Duodenal mucosa (tissue), 2 donors: ENCODE results near the gene CNR2.
A peak's percentile ranks its signal among the peaks of the same experiment; 100 is the strongest.
"Not testable (repeated sequence)": the region's sequence is repeated elsewhere in the genome, so short reads cannot be mapped to it uniquely, and the experiment has no call there.

Source experiments
- H3K27ac ChIP-seq: one replicate; pipeline ENCODE4 v1.7.0; 2013; ENCODE audit warnings: low read depth, low read length
- H3K27me3 ChIP-seq, 2 donors: one replicate each; pipeline ENCODE4 v1.7.0; 2013; ENCODE audit warnings: low read length in 2 of 2, control low read depth in 1 of 2; ENCODE audit not compliant: insufficient read depth in 2 of 2, control insufficient read depth in 1 of 2
- H3K36me3 ChIP-seq, 2 donors: one replicate each; pipeline ENCODE4 v1.7.0; 2013; ENCODE audit warnings: low read length in 2 of 2, control low read depth in 1 of 2; ENCODE audit not compliant: insufficient read depth in 2 of 2, control insufficient read depth in 1 of 2
- H3K4me1 ChIP-seq, 2 donors: one replicate each; pipeline ENCODE4 v1.7.0; 2013; ENCODE audit warnings: low read length in 2 of 2, control low read depth in 1 of 2; ENCODE audit not compliant: insufficient read depth in 2 of 2, control insufficient read depth in 1 of 2
- H3K4me3 ChIP-seq, 2 donors: one replicate each; pipeline ENCODE4 v1.7.0; 2013; ENCODE audit warnings: low read length in 2 of 2, low read depth in 1 of 2
- H3K9ac ChIP-seq, 2 donors: one replicate each; pipeline ENCODE4 v1.7.0; 2013; ENCODE audit warnings: low read length in 2 of 2, low read depth in 1 of 2
- H3K9me3 ChIP-seq, 2 donors: one replicate each; pipeline ENCODE4 v1.7.0; 2013; ENCODE audit warnings: low read length in 2 of 2, control low read depth in 1 of 2; ENCODE audit not compliant: control insufficient read depth in 1 of 2

Gene CNR2

DNA sequence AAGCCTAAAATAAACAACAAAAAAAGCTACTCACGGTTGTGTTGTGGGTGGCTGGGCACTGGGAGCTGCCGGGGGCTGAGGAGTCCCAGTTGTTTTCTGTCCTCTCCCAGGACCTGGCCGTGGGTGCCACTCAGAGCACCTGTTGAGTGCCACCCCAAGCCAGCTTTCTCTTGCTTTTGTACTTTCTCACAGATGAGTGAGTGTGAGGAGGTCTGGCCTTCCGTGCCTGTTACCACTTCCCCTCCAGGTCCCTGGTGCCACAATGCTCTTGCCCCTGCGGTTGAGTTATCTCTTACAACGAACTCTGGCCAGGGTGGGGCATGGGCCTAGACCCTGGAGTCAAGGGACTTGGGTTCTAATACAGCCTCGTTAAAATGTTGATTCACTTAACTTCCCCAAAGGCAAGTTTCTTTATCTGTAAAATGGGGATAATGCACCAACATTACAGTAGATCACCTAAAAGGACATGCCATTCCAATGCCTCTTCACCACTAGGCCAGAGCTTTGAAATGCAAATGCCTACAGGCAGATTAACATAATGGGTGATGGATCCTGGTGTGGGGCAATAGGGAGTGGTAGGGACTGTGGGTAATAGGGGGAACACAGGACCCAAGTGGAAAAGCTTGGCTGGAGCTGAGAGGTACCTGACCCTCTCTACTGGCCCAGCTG lies at the start of gene CNR2:
Gene CNR2, minus strand, starts transcription at position 151 of the 669 bp plus-strand sequence. CDS start 37,745 bp downstream, outside the sequence.
- H3K27me3 ChIP-seq: peaks cover 0 to 2% of the 10 kb centered on the region in 2 donors
- H3K4me1 ChIP-seq: peaks cover 20 to 34% of the 10 kb centered on the region in 2 donors
- H3K9me3 ChIP-seq: no peaks in the 10 kb centered on the region

GRCh38 chr1:23960291-23961020 lies 47.3 kb upstream of the CNR2 start:
- H3K9me3 ChIP-seq: no peaks in the 10 kb centered on the region
- H3K27ac ChIP-seq: peak overlapping the region; percentile 98
- H3K36me3 ChIP-seq: peaks cover 7 to 12% of the 10 kb centered on the region in 2 donors
- peaks cover 18 to 42% of the 10 kb centered on the region in 2 donors for H3K4me1 ChIP-seq
- peak overlapping the region; percentile 71 to 84 for H3K4me3 ChIP-seq
- H3K27me3 ChIP-seq: no peaks in the 10 kb centered on the region
- H3K9ac ChIP-seq: peak overlapping the region; percentile 92 to 99

More for the DNA sequence above, at the start of gene CNR2:
- Histone ChIP-seq H3K27ac (no peak within 1 kb of the TSS), H3K36me3 (no peaks in the 10 kb centered on the region), H3K4me3 (no peak within 1 kb of the TSS), H3K9ac (no peak within 1 kb of the TSS)

DNA sequence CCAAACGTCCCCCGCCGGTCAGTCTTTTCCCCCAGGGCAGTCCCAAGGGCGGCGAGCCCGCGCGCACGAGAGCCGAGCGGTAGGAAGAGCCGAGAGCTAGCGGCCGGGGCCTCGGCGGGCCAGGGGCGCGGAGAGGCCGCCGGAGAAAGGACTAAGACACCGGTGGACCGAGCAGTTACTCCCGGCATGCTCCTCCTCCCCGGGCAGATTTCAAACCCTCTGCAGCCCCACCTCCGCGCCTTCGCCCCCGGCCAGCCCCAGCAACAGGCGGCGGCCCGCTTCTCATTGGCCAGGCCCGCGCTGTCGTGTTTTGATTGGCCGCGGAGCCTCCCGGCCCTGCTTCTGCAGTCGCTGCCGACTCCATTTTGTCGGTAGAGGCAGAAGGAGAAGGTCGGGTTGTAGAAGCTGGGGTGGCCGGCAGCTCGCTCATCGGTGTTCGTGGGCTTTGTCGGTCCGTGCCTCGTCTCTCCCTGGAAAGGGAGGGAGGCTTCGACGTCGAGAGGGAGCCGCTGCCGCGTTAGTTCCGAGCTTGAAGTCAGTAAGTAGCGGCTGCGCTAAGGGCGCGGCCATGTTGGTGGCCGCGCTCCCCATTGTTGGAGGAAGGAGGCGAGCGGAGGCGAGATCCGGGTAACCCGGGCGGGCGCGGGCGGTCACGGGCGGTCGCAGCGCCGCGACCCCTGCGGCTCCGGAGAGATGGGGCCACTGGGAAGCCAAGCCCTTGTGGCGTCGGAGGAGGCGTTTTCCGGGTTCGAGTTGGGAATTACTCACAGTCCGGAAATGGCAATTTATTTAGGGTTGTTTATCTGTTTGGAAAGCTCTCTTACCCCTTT lies 46.5 kb upstream of the CNR2 start, which contains the start of gene PNRC2:
Gene PNRC2, plus strand, starts transcription at position 368 of the 830 bp plus-strand sequence. CDS start 1,630 bp downstream, outside the sequence.
- no peaks in the 10 kb centered on the region for H3K9me3 ChIP-seq
- peaks cover 7 to 12% of the 10 kb centered on the region in 2 donors for H3K36me3 ChIP-seq
- H3K27me3 ChIP-seq: no peaks in the 10 kb centered on the region
- peak within 1 kb of the TSS; percentile 74 to 84 for H3K4me3 ChIP-seq
- H3K27ac ChIP-seq: peak within 1 kb of the TSS; percentile 98
- peaks cover 23 to 43% of the 10 kb centered on the region in 2 donors for H3K4me1 ChIP-seq
- peak within 1 kb of the TSS; percentile 92 to 99 for H3K9ac ChIP-seq

DNA sequence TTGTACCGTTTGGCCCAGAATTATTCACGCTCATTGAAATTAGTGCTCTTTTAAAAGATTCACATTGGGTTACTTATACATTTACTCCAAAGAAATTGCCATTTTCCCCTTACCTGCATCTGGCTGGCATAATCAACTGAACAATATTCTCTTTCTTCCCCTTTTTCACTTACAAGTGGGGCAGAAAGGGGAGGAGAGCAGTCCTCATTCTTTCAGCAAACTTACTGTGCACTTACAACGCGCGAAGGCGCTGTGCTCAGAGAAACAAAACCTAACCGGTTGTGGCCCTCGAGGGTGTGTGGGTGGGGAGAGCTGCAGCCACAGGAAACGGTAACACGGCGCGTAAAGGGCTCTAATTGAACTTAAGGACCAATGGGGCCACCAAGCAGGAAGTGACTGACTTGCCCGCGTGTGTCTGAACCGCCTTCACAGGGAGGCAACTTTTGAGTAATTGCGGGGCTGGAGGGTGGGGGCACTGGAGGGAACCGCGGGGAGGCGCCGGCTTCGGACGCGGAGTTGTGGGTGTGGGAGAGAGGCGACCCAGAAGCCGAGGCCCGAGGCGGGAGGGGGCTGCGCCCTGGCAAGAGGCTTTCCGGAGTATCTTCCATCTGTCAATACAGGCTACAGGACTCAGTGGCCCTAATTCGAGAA lies 45.8 kb upstream of the CNR2 start:
- peaks cover 18 to 38% of the 10 kb centered on the region in 2 donors for H3K4me1 ChIP-seq

DNA sequence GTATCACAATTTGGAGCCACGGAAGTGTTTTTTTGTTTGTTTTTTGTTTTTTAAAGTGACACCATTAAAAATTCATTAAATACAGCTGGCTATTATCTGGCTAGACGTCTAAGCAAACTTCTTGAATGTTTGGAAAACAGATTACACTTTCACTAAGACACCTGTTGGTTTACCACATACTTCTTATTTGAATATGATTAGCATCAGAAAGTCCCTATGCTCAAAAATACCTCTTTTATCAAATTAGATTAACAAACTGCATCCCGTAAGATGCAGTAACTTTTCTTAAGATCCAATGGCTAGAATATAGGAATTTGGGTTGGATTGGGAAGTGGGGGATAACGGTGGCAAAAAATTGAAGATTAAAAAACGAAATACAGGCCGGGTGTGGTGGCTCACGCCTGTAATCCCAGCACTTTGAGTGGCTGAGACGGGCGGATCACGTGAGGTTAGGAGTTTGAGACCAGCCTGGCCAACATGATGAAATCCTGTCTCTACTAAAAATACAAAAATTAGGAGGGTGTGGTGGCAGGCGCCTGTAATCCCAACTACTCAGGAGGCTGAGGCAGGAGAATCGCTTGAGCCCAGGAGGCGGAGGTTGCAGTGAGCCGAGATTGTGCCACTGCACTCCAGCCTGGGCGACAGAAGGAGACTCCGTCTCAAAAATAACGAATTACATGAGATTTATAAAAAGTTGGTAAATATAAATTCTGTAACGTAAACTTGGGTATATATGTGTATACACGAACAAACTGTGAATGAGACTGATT lies 45.1 kb upstream of the CNR2 start:
- Histone ChIP-seq H3K4me3 (peak overlapping the region; percentile 74 to 84), H3K9ac (peak overlapping the region; percentile 92 to 99), H3K27ac (peak overlapping the region; percentile 98), H3K4me1 (peaks cover 17 to 33% of the 10 kb centered on the region in 2 donors)
- H3K27me3 ChIP-seq, H3K9me3 ChIP-seq, H3K36me3 ChIP-seq: not testable (repeated sequence)

More for the DNA sequence above, 45.8 kb upstream of the CNR2 start:
- Histone ChIP-seq H3K27ac (peak overlapping the region; percentile 98), H3K36me3 (peaks cover 3 to 10% of the 10 kb centered on the region in 2 donors), H3K9ac (peak overlapping the region; percentile 92 to 99), H3K9me3 (no peaks in the 10 kb centered on the region), H3K4me3 (peak overlapping the region; percentile 74 to 84), H3K27me3 (no peaks in the 10 kb centered on the region)

GRCh38 chr1:23957096-23957495 lies 43.9 kb upstream of the CNR2 start:
- peaks cover 17 to 33% of the 10 kb centered on the region in 2 donors for H3K4me1 ChIP-seq
- peaks cover 0 to 4% of the 10 kb centered on the region in 2 donors for H3K36me3 ChIP-seq
- H3K27me3 ChIP-seq: no peaks in the 10 kb centered on the region
- H3K27ac ChIP-seq: no peak overlapping the region
- H3K9ac ChIP-seq: no peak overlapping the region
- no peak overlapping the region for H3K4me3 ChIP-seq
- no peaks in the 10 kb centered on the region for H3K9me3 ChIP-seq

DNA sequence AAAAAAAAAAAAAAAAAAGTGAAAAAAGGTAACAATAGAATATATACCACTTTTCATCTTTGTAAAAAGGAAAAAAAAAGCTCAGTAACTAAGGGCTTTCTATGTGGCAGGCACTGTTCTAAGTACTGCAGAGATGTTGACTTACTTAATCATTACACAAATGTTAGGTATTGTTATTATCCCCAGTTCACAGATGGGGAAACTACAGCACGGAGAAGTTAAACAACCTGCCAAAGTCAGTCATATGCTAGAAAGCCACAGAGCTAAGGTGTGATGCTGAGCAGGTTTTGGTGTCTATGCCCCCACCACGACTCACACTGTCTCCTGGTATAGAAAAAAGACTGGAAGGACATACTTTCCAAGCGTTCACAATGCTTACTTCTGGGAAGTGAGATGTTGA lies 39.9 kb upstream of the CNR2 start:
- no peaks in the 10 kb centered on the region for H3K27me3 ChIP-seq
- H3K9me3 ChIP-seq: no peaks in the 10 kb centered on the region
- no peak overlapping the region for H3K4me3 ChIP-seq
- no peak overlapping the region for H3K9ac ChIP-seq
- no peaks in the 10 kb centered on the region for H3K36me3 ChIP-seq
- H3K27ac ChIP-seq: no peak overlapping the region
- H3K4me1 ChIP-seq: peaks cover 11 to 26% of the 10 kb centered on the region in 2 donors

DNA sequence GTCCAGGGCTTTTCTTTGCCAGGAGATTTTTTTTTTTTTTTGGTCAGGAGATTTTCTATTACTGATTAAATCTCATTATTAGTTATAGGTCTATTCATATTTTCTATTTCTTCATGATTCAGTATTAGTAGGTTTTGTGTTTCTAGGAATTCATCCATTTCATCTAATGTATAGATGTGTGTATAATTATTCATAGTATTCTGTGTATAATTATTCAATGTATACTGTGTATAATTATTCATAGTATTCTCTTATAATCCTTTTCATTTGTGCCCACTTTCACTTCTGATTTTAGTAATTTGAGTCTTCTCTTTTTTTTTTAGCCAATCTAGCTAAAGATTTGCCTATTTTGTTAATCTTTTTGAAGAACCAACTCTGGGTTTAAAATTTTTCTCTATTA lies 34.2 kb upstream of the CNR2 start:
- H3K4me1 ChIP-seq: no peaks in the 10 kb centered on the region

More for the DNA sequence above, 34.2 kb upstream of the CNR2 start:
- no peaks in the 10 kb centered on the region for H3K27me3 ChIP-seq
- H3K4me3 ChIP-seq: no peak overlapping the region
- peaks cover 5 to 9% of the 10 kb centered on the region in 2 donors for H3K9me3 ChIP-seq
- H3K36me3 ChIP-seq: no peaks in the 10 kb centered on the region
- H3K27ac ChIP-seq: no peak overlapping the region
- H3K9ac ChIP-seq: no peak overlapping the region
